Stimulated activated CD8-positive, alpha-beta memory T cell treated with anti-CD3 and anti-CD28 coated beads, Interleukin-7, amount 100 ng/mL, for 1 hour (primary cell): ENCODE data around the gene EFCAB14.
"Not testable (repeated sequence)": the region's sequence is repeated elsewhere in the genome, so short reads cannot be mapped to it uniquely, and the experiment has no call there.

ENCODE experiments used
- DNase-seq, 2 donors: peaks; one replicate each; pipeline ENCODE4 v3.0.0-alpha.2; 2020; ENCODE audit warnings: low read depth in 2 of 2

EFCAB14 gene

GRCh38 chr1:46653405-46653958 lies 65.4 kb downstream of the EFCAB14 start:
- no peak for DNase-seq

DNA sequence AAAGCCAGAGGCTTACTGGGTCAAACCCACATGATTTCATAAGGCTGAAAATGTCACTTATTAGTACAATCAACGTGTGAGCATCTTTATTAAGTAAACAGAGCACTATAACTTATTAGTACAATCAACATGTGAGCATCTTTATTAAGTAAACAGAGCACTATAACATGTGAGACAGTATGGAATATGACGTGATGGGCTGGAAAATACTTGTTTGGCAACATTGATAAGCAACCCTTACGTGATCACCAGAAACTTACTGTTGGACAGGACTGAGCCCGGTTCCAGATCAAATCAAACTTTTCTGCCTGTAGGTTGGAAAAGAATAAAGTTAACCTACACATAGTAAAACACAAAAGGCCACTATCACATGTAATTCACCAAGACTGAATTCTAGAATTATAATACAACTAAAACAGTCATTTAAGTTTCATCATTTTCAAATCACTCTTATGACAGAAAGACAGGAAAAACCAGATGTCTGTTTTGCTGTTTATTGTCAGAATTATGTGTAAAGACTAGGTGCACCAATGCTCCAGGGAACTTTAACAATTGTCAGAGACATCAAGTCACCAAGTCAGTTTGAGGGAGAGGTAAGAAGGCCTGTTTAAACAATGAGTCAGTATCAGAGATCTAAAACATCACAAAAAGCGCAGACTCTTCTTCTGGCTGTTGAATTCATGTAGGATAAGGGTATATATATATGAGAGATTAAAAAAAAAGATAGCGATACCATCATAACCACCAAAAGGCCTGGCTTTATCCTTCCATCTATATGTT lies 66.4 kb downstream of the EFCAB14 start:
- no peak for DNase-seq

GRCh38 chr1:46651152-46651551 lies 67.8 kb downstream of the EFCAB14 start:
- DNase-seq = not testable (repeated sequence)

- no peak for DNase-seq
Observed at GRCh38 chr1:46650491-46650890, 68.4 kb downstream of the EFCAB14 start.

DNA sequence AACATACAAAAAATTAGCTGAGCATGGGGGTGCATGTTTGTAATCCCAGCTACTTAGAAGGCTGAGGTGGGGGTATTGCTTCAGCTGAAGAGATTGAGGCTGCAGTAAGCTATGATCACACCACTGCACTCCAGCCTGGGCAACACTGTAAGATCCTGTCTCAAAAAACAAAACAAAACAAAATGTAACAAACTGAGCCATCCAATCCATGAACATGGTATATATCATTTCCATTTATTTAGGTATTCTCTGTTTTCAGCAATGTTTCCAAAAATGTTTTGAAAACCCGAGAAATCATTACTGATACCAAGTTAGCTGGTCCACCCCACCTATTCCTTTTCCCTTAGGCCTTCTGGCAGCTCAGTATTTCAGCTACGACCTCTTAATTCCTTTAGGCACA lies 69.2 kb downstream of the EFCAB14 start:
- no peak for DNase-seq

DNA sequence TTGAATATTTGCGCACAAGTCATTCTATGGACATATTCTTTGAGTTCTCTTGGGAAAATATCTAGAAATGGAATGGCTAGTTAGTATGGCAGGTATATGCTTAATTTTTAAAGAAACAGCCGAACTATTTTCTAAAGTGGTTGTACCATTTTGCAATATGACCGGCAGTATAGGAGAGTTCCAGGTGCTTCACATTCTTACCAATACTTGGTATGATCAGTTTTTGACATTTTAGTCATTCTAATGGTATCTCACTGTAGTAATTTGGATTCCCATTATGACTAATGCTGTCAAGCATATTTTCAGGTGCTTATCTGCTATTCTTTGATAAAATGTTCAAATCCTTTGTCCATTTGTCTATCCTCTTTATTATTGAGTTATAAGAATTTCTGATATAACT lies 71.3 kb downstream of the EFCAB14 start:
- no peak for DNase-seq

GRCh38 chr1:46646844-46647243 lies 72.1 kb downstream of the EFCAB14 start:
- DNase-seq = no peak

DNA sequence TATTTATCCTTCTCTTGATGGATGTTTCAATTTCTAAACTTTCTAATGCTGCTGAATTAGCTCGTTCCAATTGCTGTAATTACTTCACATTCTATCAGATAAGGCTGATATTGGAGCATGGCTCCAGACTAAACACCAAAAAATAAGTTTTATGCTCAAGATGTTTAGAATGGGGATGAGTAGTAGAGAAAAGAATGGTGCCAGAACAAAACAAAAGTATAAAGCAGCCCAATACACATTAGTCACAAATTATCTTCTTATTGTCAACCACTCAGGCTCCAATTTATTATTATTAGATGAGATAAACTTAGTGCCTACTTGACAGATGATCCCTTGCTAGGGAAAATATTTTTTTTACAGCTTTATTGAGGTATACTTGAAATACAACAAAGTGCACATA lies 72.6 kb downstream of the EFCAB14 start:
- DNase-seq = no peak

- DNase-seq = no peak
Observed at GRCh38 chr1:46645815-46646214, 73.1 kb downstream of the EFCAB14 start.

- no peak for DNase-seq
Observed at GRCh38 chr1:46643368-46643775, 75.5 kb downstream of the EFCAB14 start.

DNA sequence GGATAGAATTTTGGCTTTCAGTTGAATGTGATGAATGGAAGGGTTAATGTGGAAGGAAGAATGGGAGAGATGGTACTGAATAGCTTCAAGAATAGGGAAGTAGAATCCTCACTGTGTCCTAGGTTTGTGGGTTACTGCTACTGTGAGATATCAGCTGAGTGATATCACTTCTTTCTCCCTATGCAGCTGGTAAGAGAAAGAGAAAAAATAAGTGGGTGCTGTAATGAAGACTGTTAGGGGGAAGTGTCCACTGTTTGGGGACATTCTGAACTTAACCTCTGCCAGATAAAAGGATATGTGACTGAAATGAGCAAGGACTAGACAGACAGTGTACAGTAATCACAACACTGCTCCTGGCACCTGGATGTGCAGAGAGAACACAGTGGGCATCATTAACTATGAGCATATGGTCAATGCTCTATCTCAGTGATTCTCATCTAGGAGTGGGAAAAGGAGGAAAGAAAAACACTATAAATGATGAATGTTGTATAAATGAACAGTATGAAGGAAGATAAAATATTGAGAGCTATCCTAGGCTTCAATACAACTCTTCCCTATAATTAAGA lies 76.7 kb downstream of the EFCAB14 start:
- DNase-seq = no peak

GRCh38 chr1:46639547-46639946 lies 79.4 kb downstream of the EFCAB14 start:
- DNase-seq = no peak

- DNase-seq = no peak
Observed at GRCh38 chr1:46638921-46639320, 80.0 kb downstream of the EFCAB14 start.

DNA sequence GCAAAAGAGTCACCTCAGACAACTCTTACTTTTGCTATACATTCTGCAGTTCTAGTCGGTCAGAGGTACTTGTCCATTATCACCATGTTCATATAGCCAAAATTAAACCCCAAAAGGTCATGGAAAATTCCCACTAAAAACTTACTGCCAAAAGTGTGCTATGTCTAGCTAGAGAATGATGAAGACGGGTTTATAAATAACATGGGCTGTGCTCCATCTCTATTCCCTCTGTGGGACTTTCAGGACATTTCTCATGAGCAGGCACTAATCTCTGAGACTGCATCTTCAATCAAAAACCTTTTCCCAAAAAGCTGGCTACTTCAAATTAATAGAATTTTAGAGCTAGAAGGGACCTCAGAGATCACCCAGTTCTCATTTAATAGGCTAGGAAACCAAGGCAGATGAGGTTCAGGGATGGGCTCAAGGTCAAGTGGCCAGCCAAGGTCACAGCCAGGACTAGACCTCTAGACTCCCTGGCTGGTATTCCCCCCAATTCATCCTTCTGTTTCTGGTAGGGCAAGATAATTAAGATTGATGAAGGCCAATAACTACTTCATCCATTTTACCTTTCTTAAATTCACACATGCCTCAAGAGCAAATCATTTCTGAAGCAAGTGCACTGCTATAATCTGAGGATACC lies 81.3 kb downstream of the EFCAB14 start:
- DNase-seq = no peak

DNA sequence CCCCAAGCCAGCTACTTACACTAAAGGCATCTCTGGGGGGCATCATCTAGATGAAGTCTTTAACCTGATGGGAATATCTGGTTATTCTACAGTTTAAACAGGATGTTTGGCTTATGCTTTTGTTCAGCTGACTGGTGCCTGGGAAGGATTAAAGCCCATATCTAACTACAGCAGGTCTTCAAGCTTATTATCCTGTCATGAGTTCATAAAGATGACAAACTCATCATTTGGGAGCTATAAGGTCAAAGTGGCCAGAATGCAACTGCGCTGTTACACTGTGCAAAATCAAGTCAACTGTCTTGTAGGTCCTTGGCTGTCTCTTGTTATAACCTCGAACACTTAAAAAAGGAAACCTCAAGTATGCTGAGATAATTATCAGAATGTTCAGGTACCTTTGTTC lies 83.7 kb downstream of the EFCAB14 start:
- no peak for DNase-seq

- DNase-seq = no peak
Observed at GRCh38 chr1:46630719-46631118, 88.2 kb downstream of the EFCAB14 start.
